Esophagus squamous epithelium (tissue), 5 donors: Measurements from ENCODE around the gene AFF3. TPM values are rescaled to one million over a fixed set of nuclear protein-coding genes. Genes with fewer than 3 reads are reported as not detected.
A peak's percentile ranks its signal among the peaks of the same experiment; 100 is the strongest.

Experiments used
- DNase-seq: peaks from one replicate; lab custom pipeline; 2025; lab: John Stamatoyannopoulos, UW
- H3K27ac ChIP-seq, 4 donors: fragments of 200-600 bp; sonication (generic); one replicate each; pipeline ENCODE4 v1.5.1; 2016 to 2019; ENCODE audit warnings: mild to moderate bottlenecking in 1 of 4
- H3K27me3 ChIP-seq, 4 donors: fragments of 200-600 bp; sonication (generic); 1 replicate in 3 of 4; 2 replicates in 1 of 4; pipeline versions ENCODE4 v1.5.1 to v1.6.0; 2017 to 2021; ENCODE audit warnings: antibody characterized with exemption in 1 of 4
- H3K36me3 ChIP-seq, 3 donors: fragments of 200-600 bp; sonication (generic); one replicate each; pipeline ENCODE4 v1.5.1; 2016 to 2019
- H3K4me1 ChIP-seq, 3 donors: fragments of 200-600 bp; sonication (generic); one replicate each; pipeline ENCODE4 v1.5.1; 2017 to 2019
- H3K4me3 ChIP-seq, 4 donors: fragments of 200-600 bp; sonication (generic); 1 replicate in 3 of 4; 2 replicates in 1 of 4; pipeline ENCODE4 v1.5.1; 2016 to 2019; ENCODE audit warnings: mild to moderate bottlenecking in 2 of 4, moderate library complexity in 1 of 4
- H3K9me3 ChIP-seq, 3 donors: fragments of 200-600 bp; sonication (generic); one replicate each; pipeline ENCODE4 v1.5.1; 2016 to 2019
- POLR2A ChIP-seq, 4 donors: fragments of 450-650 bp; IDR thresholded peaks; one replicate each; pipeline ENCODE4 v1.6.1; 2017; ENCODE audit warnings: antibody characterized with exemption in 4 of 4, mild to moderate bottlenecking in 4 of 4, moderate library complexity in 3 of 4
- WGBS, 2 donors: methylation state at CpG; one replicate each; pipeline ENCODE4 v1.1.5; 2018; 5-methylcytosine and 5-hydroxymethylcytosine counted together
- intact Hi-C: fragments of 100-400 bp; cut with DNase I; formaldehyde crosslinking; loops from one replicate; pipeline ENCODE4 v1.15.0; 2022
- total RNA-seq, 4 donors: library from RNA; depleted of rRNA; stranded (reverse); fragments of >200 nt; gene quantifications; one replicate each; pipeline ENCODE4 v1.1.0, GENCODE V29; 2016
- TF ChIP-seq, protein P1 (sequence below), 6 experiments: fragments of 450-650 bp in 4 of 6; fragments of 200-600 bp in 2 of 6; sonication (generic) in 2 of 6; IDR thresholded peaks; one replicate each; pipeline ENCODE4 v1.5.1; 2016 to 2019; ENCODE audit warnings: antibody characterized with exemption in 6 of 6, mild to moderate bottlenecking in 4 of 6, moderate library complexity in 4 of 6
- donor health status: DM: yes; HTN: yes; CAD: no.

Gene AFF3
- total RNA-seq, 4 donors from 2014 or later: 1.2 to 9.7 (median 3.8) TPM

DNA sequence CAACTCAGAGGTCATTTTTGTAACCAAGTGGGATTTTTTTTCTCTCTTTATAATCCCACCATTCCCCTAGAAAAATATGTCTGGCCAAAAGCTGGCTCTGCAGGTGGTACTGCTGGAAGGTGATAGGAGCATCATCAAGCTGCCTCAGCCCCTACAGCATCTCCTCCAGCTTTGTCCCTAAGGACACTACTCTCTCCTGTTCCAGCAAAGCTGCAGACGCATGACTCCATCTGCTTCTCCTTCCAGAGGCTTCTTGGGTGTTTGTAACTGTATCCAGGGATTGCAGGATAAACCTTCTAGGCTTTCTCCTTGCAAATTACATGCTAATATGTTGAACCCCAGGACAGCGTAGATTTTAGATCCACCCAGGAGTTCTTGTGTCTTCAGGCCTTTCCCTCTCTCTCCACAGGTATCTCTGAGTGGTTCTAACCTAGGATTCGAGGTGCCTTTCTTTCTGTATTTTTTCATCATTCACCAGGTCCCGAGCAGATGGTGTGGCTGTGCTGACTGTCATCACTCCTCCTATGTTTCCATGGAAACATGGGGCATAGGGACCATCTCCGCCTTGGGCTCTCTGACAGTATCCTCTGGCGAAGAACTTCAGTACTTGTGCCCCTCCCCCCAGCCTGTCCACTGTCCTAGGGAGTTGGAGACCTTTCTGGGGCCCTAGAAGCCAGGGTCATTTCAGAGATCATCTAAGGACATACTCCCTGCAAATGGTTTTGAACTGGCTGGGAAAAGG lies 34.3 kb downstream of the AFF3 start:
- peak overlapping the region in 2 of 4 donors; percentile 52 to 62 for H3K27ac ChIP-seq

DNA sequence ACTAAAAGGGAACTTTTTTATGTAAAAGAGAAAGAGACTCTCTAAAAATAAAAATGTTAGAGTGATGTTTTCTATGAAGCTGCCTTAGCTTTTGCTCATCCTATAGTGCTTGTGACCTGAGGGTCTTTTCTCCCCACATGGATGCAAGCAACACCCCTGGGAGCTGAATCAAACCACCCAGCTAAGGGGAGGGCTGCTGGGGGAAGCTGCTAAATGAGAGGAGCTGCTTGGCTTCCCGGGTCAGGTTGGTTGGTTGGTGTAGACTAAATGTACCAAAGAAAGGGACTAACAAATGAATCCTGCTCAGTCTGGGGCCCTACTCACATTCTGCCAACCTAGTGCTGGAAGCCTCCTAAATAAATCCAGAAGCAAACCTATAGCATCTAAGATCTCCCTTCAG lies 35.0 kb downstream of the AFF3 start:
- intact Hi-C loops: no loop called here
- Histone ChIP-seq H3K27ac (peak overlapping the region in 2 of 4 donors; percentile 52 to 62), H3K4me3 (no peak overlapping the region), H3K36me3 (no peaks in the 10 kb centered on the region), H3K4me1 (peaks cover 0 to 16% (median 7%) of the 10 kb centered on the region in 3 donors), H3K27me3 (peaks cover 0 to 73% (median 2%) of the 10 kb centered on the region in 4 donors), H3K9me3 (no peaks in the 10 kb centered on the region)
- no peak for DNase-seq
- 33 to 50% methylated on average over 1 of the region's 1 CpG for WGBS, 2 donors
- TF ChIP-seq, protein P1, sequence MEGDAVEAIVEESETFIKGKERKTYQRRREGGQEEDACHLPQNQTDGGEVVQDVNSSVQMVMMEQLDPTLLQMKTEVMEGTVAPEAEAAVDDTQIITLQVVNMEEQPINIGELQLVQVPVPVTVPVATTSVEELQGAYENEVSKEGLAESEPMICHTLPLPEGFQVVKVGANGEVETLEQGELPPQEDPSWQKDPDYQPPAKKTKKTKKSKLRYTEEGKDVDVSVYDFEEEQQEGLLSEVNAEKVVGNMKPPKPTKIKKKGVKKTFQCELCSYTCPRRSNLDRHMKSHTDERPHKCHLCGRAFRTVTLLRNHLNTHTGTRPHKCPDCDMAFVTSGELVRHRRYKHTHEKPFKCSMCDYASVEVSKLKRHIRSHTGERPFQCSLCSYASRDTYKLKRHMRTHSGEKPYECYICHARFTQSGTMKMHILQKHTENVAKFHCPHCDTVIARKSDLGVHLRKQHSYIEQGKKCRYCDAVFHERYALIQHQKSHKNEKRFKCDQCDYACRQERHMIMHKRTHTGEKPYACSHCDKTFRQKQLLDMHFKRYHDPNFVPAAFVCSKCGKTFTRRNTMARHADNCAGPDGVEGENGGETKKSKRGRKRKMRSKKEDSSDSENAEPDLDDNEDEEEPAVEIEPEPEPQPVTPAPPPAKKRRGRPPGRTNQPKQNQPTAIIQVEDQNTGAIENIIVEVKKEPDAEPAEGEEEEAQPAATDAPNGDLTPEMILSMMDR (IDR thresholded peaks at IDR 0.05): no peak
- TF ChIP-seq POLR2A (IDR thresholded peaks at IDR 0.05): no peak

More for the DNA sequence above, 34.3 kb downstream of the AFF3 start:
- Histone ChIP-seq H3K4me1 (peaks cover 0 to 16% (median 7%) of the 10 kb centered on the region in 3 donors), H3K4me3 (no peak overlapping the region), H3K36me3 (no peaks in the 10 kb centered on the region), H3K9me3 (no peaks in the 10 kb centered on the region), H3K27me3 (peaks cover 0 to 76% (median 2%) of the 10 kb centered on the region in 4 donors)
- intact Hi-C loops: no loop called here
- no peak for DNase-seq
- 68 to 75% methylated on average over 6 of the region's 6 CpGs for WGBS, 2 donors
- TF ChIP-seq POLR2A (IDR thresholded peaks at IDR 0.05): no peak
- TF ChIP-seq, protein P1 (IDR thresholded peaks at IDR 0.05): no peak

DNA sequence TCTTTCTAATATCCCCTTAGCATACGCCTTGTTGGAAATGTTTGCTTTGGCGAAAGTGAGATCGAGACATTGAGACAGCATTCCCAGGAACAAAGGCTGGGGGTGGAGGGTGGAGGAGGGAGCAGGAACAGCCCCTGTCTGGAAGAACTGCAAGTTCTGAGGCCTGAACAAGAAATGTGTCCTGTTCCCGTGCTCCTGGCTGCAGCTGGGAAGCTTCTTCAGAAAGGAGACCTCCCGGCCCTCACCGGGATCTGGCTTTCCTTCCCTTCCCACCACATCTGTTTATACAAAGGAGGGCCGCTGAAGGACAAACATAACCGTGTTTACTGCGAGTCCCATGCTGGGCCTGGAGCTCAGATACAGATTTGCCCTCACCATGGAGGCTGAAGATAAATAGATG lies 35.9 kb downstream of the AFF3 start:
- TF ChIP-seq, protein P1 (IDR thresholded peaks at IDR 0.05): no peak
- no peak for TF ChIP-seq POLR2A (IDR thresholded peaks at IDR 0.05)
- 69 to 72% methylated on average over 4 to 7 of the region's 9 CpGs for WGBS, 2 donors
- peaks cover 0 to 65% (median 2%) of the 10 kb centered on the region in 4 donors for H3K27me3 ChIP-seq
- H3K27ac ChIP-seq: peak overlapping the region in 3 of 4 donors; percentile 23 to 83 (median 68)
- H3K36me3 ChIP-seq: no peaks in the 10 kb centered on the region
- peaks cover 0 to 16% (median 7%) of the 10 kb centered on the region in 3 donors for H3K4me1 ChIP-seq
- intact Hi-C loops: no loop called here
- no peaks in the 10 kb centered on the region for H3K9me3 ChIP-seq
- no peak for DNase-seq
- no peak overlapping the region for H3K4me3 ChIP-seq

DNA sequence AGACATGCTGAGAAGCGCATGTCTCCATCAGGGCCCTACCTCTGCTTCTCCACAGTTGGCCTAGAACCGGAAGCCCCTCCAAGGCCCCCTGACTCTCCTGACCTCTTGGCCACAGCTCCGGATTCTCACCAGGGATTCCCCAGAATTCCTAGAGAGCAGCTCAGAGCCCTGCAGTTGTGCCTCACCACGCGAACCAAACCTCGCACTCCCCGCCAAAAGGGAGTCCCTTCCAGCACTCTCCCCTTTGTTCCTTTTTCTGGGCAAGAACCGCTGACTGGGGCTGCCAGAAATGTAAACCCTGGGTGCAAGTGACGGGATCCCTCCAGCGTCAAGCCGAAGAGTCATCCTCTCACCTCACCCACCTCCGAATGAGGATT lies 36.7 kb downstream of the AFF3 start:
- no peaks in the 10 kb centered on the region for H3K9me3 ChIP-seq
- peak overlapping the region; percentile 46 to 83 (median 72) for H3K27ac ChIP-seq
- no peaks in the 10 kb centered on the region for H3K36me3 ChIP-seq
- peaks cover 0 to 16% (median 7%) of the 10 kb centered on the region in 3 donors for H3K4me1 ChIP-seq
- DNase-seq: no peak
- intact Hi-C loops: no loop called here
- H3K4me3 ChIP-seq: peak overlapping the region in 3 of 4 donors; percentile 41 to 65 (median 58)
- TF ChIP-seq POLR2A (IDR thresholded peaks at IDR 0.05): no peak
- TF ChIP-seq, protein P1 (IDR thresholded peaks at IDR 0.05): no peak
- H3K27me3 ChIP-seq: peaks cover 0 to 63% (median 2%) of the 10 kb centered on the region in 4 donors
- 28 to 33% methylated on average over 8 to 10 of the region's 12 CpGs for WGBS, 2 donors
